Mesenchymal stem cell (in vitro differentiated cells and primary cell): Measurements from ENCODE around the gene NR4A2.

Experiments used
- DNase-seq: peaks from one replicate; pipeline ENCODE4 v3.0.0-alpha.2; 2013
- H2AFZ ChIP-seq: one replicate; pipeline ENCODE4 v1.6.1; 2013; ENCODE audit warnings: low read depth, mild to moderate bottlenecking, control low read depth, inconsistent platforms, low read length, moderate library complexity
- H2AK5ac ChIP-seq: 2 replicates; pipeline ENCODE4 v1.6.1; 2013; ENCODE audit warnings: low read length, moderate library complexity, mild to moderate bottlenecking, inconsistent platforms; ENCODE audit not compliant: severe bottlenecking
- H2BK120ac ChIP-seq: one replicate; pipeline ENCODE4 v1.6.1; 2013; ENCODE audit warnings: low read depth, mild to moderate bottlenecking, inconsistent platforms, low read length, moderate library complexity
- H2BK12ac ChIP-seq, 2 experiments: one replicate each; pipeline ENCODE4 v1.6.1; 2013; ENCODE audit warnings: inconsistent platforms in 2 of 2, low read length in 2 of 2, mild to moderate bottlenecking in 2 of 2, moderate library complexity in 2 of 2, control low read depth in 1 of 2
- H2BK15ac ChIP-seq: one replicate; pipeline ENCODE4 v1.6.1; 2013; ENCODE audit warnings: mild to moderate bottlenecking, low read depth, inconsistent platforms; ENCODE audit not compliant: poor library complexity, severe bottlenecking
- H2BK5ac ChIP-seq: 2 replicates; pipeline ENCODE4 v1.6.1; 2013; ENCODE audit warnings: low read depth, mild to moderate bottlenecking, low read length, control low read depth, inconsistent platforms; ENCODE audit not compliant: poor library complexity, severe bottlenecking
- H3K14ac ChIP-seq, 2 experiments: one replicate each; pipeline ENCODE4 v1.6.1; 2013; ENCODE audit warnings: inconsistent platforms in 2 of 2, low read length in 2 of 2, control low read depth in 1 of 2, mild to moderate bottlenecking in 1 of 2, moderate library complexity in 1 of 2
- H3K18ac ChIP-seq, 2 experiments: one replicate each; pipeline ENCODE4 v1.6.1; 2013; ENCODE audit warnings: inconsistent platforms in 2 of 2, low read length in 2 of 2, control low read depth in 1 of 2, low read depth in 1 of 2, mild to moderate bottlenecking in 1 of 2
- H3K23ac ChIP-seq, 2 experiments: one replicate each; pipeline ENCODE4 v1.6.1; 2013; ENCODE audit warnings: inconsistent platforms in 2 of 2, low read length in 2 of 2, mild to moderate bottlenecking in 2 of 2, moderate library complexity in 2 of 2, control low read depth in 1 of 2
- H3K27ac ChIP-seq: 2 replicates; pipeline ENCODE4 v1.5.1; 2013; ENCODE audit warnings: mild to moderate bottlenecking, moderate library complexity, low read length, control low read depth, inconsistent platforms; ENCODE audit not compliant: poor library complexity, severe bottlenecking
- H3K27me3 ChIP-seq, 2 experiments: 2 replicates each; pipeline versions ENCODE4 v1.6.1 to v1.7.0; 2013; ENCODE audit warnings: low read length in 2 of 2, mild to moderate bottlenecking in 2 of 2, moderate library complexity in 2 of 2, control low read depth in 1 of 2, inconsistent platforms in 1 of 2; ENCODE audit not compliant: control insufficient read depth in 1 of 2, insufficient read depth in 1 of 2
- H3K36me3 ChIP-seq, 2 experiments: 2 replicates each; pipeline versions ENCODE4 v1.6.1 to v1.7.0; 2013; ENCODE audit warnings: low read length in 2 of 2, control low read depth in 1 of 2, inconsistent platforms in 1 of 2, low read depth in 1 of 2, mild to moderate bottlenecking in 1 of 2; ENCODE audit not compliant: insufficient read depth in 2 of 2, control insufficient read depth in 1 of 2
- H3K4ac ChIP-seq, 2 experiments: one replicate each; pipeline ENCODE4 v1.6.1; 2013; ENCODE audit warnings: inconsistent platforms in 2 of 2, low read length in 2 of 2, mild to moderate bottlenecking in 2 of 2, moderate library complexity in 2 of 2, control low read depth in 1 of 2, low read depth in 1 of 2
- H3K4me1 ChIP-seq: 2 replicates; pipeline ENCODE4 v1.6.1; 2013; ENCODE audit warnings: low read depth, low read length, control low read depth; ENCODE audit not compliant: control insufficient read depth, insufficient read depth
- H3K4me2 ChIP-seq: 2 replicates; pipeline ENCODE4 v1.6.1; 2013; ENCODE audit warnings: low read length, mild to moderate bottlenecking, inconsistent platforms; ENCODE audit not compliant: poor library complexity, severe bottlenecking
- H3K4me3 ChIP-seq, 2 experiments: 2 replicates each; pipeline versions ENCODE4 v1.5.1 to v1.7.0; 2013; ENCODE audit warnings: low read length in 2 of 2, mild to moderate bottlenecking in 2 of 2, control low read depth in 1 of 2, low read depth in 1 of 2; ENCODE audit not compliant: insufficient read depth in 1 of 2
- H3K79me1 ChIP-seq: replicated peaks from 2 replicates; pipeline ENCODE4 v1.6.1; 2013; ENCODE audit warnings: mild to moderate bottlenecking, control low read depth, low read length, inconsistent platforms; ENCODE audit not compliant: poor library complexity, severe bottlenecking
- H3K9ac ChIP-seq: 2 replicates; pipeline ENCODE4 v1.7.0; 2013; ENCODE audit warnings: mild to moderate bottlenecking, low read length, moderate library complexity
- H3K9me3 ChIP-seq: 2 replicates; pipeline ENCODE4 v1.7.0; 2013; ENCODE audit warnings: mild to moderate bottlenecking, low read length; ENCODE audit not compliant: control insufficient read depth
- H4K8ac ChIP-seq: one replicate; pipeline ENCODE4 v1.6.1; 2013; ENCODE audit warnings: inconsistent platforms, mild to moderate bottlenecking, low read length, moderate library complexity
- H4K91ac ChIP-seq: one replicate; pipeline ENCODE4 v1.6.1; 2013; ENCODE audit warnings: mild to moderate bottlenecking, low read length, inconsistent platforms
- WGBS: methylation state at CpG from one replicate; pipeline ENCODE4 v1.1.7; 2013; ENCODE audit warnings: mixed read lengths; 5-methylcytosine and 5-hydroxymethylcytosine counted together

The NR4A2 gene

DNA sequence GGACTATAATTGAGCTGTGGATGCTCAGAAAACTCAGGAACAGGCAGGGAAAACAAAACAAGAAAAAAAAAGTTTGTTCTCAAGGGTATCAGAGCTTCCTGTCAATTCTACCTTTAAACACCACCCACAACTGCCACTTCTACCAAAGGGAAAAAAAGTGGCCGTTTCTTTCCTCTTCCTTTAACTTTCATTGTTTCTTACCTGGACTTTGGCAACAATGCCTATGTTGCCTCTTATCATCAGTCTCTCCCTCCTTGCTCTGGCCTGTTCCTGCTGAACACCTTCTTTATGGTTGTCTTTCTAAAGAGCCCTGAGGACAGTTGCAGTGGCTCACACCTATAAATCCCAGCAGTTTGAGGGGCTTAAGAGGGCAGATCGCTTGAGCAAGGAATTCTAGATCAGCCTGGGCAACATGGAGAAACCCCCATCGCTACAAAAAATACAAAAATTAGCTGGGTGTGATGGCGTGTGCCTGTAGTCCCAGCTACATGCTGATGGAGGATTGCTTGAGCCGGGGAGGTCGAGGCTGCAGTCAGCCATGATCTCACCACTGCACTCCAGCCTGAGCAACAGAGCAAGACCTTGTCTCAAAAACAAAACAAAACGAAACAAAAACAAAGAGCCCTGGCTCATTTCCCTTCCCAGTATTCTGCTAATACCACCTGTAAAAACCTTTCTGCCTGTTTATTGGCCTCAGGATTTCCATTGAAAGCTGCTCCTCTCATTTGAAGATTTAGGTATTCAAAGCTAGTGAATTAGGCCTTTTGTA lies 18.0 kb upstream of the NR4A2 start:
- 89% methylated on average over 7 of the region's 7 CpGs for WGBS
- DNase-seq: no peak
- no peak overlapping the region for H2BK5ac ChIP-seq
- H3K27ac ChIP-seq: no peak overlapping the region
- H3K23ac ChIP-seq: no peak overlapping the region
- H2AK5ac ChIP-seq: no peak overlapping the region
- no peaks in the 10 kb centered on the region for H3K4me1 ChIP-seq
- no peaks in the 10 kb centered on the region for H3K9me3 ChIP-seq
- H3K27me3 ChIP-seq: no peaks in the 10 kb centered on the region
- H2BK15ac ChIP-seq: no peak overlapping the region
- H3K4me3 ChIP-seq: no peak overlapping the region
- H2BK12ac ChIP-seq: no peak overlapping the region
- H3K18ac ChIP-seq: no peak overlapping the region
- H3K4ac ChIP-seq: no peak overlapping the region
- no peak overlapping the region for H4K91ac ChIP-seq
- H3K14ac ChIP-seq: no peak overlapping the region
- H2BK120ac ChIP-seq: no peak overlapping the region
- no peak overlapping the region for H3K9ac ChIP-seq
- no peak overlapping the region for H4K8ac ChIP-seq
- H3K4me2 ChIP-seq: no peak overlapping the region
- no peaks in the 10 kb centered on the region for H3K79me1 ChIP-seq
- H3K36me3 ChIP-seq: no peaks in the 10 kb centered on the region
- H2AFZ ChIP-seq: no peak overlapping the region

DNA sequence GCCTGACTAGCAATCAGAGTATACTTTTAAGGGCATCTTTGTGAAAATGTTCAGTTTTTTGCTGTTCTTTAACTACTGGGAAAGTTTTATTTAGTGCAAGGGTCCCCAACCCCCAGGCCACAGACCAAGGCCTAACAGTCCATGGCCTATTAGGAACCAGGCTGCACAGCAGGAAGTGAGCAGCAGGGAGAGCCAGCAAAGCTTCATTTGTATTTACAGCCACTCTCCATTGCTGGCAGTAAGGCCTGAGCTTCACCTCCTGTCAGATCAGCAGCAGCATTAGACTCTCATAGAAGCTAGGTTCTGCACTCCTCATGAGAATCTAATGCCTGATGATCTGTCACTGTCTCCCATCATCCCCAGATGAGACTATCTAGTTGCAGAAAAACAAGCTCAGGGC lies 17.1 kb upstream of the NR4A2 start:
- no peak overlapping the region for H2BK5ac ChIP-seq
- no peaks in the 10 kb centered on the region for H3K79me1 ChIP-seq
- H3K27me3 ChIP-seq: no peaks in the 10 kb centered on the region
- H3K4me2 ChIP-seq: no peak overlapping the region
- no peak overlapping the region for H2AK5ac ChIP-seq
- DNase-seq: no peak
- no peak overlapping the region for H4K91ac ChIP-seq
- H3K23ac ChIP-seq: no peak overlapping the region
- no peaks in the 10 kb centered on the region for H3K9me3 ChIP-seq
- no peak overlapping the region for H2AFZ ChIP-seq
- no peak overlapping the region for H3K9ac ChIP-seq
- H3K36me3 ChIP-seq: no peaks in the 10 kb centered on the region
- no peak overlapping the region for H3K18ac ChIP-seq
- no peak overlapping the region for H2BK12ac ChIP-seq
- no peak overlapping the region for H2BK15ac ChIP-seq
- no peak overlapping the region for H3K27ac ChIP-seq
- H2BK120ac ChIP-seq: no peak overlapping the region
- H3K14ac ChIP-seq: no peak overlapping the region
- no peak overlapping the region for H3K4me3 ChIP-seq
- H3K4me1 ChIP-seq: no peaks in the 10 kb centered on the region
- no peak overlapping the region for H4K8ac ChIP-seq
- no peak overlapping the region for H3K4ac ChIP-seq

DNA sequence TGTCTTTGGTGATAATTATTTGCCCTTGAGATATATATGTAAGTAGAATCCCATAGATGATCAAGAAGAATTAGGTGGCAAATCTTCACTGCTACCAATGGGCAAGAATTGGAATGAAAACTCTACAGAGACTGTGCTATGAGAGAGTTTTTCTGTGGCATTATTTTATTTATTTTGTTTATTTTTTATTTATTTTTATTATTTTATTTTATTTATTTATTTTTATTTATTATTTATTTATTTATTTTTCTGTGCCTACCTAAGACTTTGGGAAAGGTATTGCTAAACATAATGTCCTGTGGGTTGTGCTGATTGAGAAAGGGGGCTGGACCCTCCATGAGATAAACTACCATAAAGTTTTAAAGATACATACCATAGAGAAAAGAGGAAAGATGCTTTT lies 16.6 kb upstream of the NR4A2 start:
- H2BK120ac ChIP-seq: no peak overlapping the region
- no peak overlapping the region for H2BK5ac ChIP-seq
- H3K9me3 ChIP-seq: no peaks in the 10 kb centered on the region
- no peak overlapping the region for H2AFZ ChIP-seq
- H3K27ac ChIP-seq: no peak overlapping the region
- no peaks in the 10 kb centered on the region for H3K4me1 ChIP-seq
- no peak for DNase-seq
- H3K9ac ChIP-seq: no peak overlapping the region
- no peaks in the 10 kb centered on the region for H3K27me3 ChIP-seq
- no peak overlapping the region for H3K4ac ChIP-seq
- no peak overlapping the region for H3K4me3 ChIP-seq
- H4K8ac ChIP-seq: no peak overlapping the region
- no peak overlapping the region for H2BK12ac ChIP-seq
- H3K36me3 ChIP-seq: no peaks in the 10 kb centered on the region
- H3K79me1 ChIP-seq: no peaks in the 10 kb centered on the region
- no peak overlapping the region for H2AK5ac ChIP-seq
- no peak overlapping the region for H4K91ac ChIP-seq
- no peak overlapping the region for H2BK15ac ChIP-seq
- H3K4me2 ChIP-seq: no peak overlapping the region
- no peak overlapping the region for H3K14ac ChIP-seq
- no peak overlapping the region for H3K18ac ChIP-seq
- no peak overlapping the region for H3K23ac ChIP-seq

DNA sequence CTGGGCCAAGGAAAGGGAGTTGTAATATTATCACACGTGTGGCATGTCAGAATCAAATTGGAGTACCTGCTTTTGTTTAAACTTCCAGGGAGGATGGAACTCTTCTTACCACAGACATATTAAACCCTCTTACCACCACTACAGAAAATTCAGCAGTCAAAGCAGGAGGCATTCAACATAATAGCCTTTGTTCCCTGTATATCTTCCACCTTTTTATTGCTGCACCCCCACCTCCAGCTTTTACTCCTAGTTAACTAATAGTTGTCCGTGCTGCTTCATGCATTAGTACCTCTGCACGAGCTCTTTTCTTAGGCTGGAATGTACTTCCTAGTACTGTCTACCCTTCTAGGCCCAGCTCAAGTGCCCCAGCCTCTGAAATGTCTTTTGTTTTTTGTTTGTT lies 14.9 kb upstream of the NR4A2 start:
- Histone ChIP-seq H3K4me2 (no peak overlapping the region), H3K36me3 (no peaks in the 10 kb centered on the region), H4K91ac (no peak overlapping the region), H3K18ac (no peak overlapping the region), H2BK5ac (no peak overlapping the region), H3K79me1 (no peaks in the 10 kb centered on the region), H3K9me3 (no peaks in the 10 kb centered on the region), H2AFZ (no peak overlapping the region), H3K9ac (no peak overlapping the region), H3K14ac (no peak overlapping the region), H3K27ac (no peak overlapping the region), H3K23ac (no peak overlapping the region), H4K8ac (no peak overlapping the region), H3K27me3 (no peaks in the 10 kb centered on the region), H3K4me1 (no peaks in the 10 kb centered on the region), H2BK12ac (no peak overlapping the region), H3K4ac (no peak overlapping the region), H2BK15ac (no peak overlapping the region), H2BK120ac (no peak overlapping the region), H3K4me3 (no peak overlapping the region), H2AK5ac (no peak overlapping the region)
- WGBS: 94% methylated on average over 3 of the region's 3 CpGs
- no peak for DNase-seq
